ENCODE results near the gene ATP2C1. TPM values are rescaled to one million over a fixed set of nuclear protein-coding genes. Genes with fewer than 3 reads are reported as not detected.

Gene ATP2C1
- total RNA-seq, 2 experiments from 2014 or later = 40.9 to 44.0 TPM

- CTCF ChIA-PET = interaction anchor here (1.8 kb wide), 1 partner anchor 9 kb away, joined by 4 read pairs; no protein-coding TSS in a partner anchor
- no peak overlapping the region for H3K4me3 Mint-ChIP-seq
- intact Hi-C loops (cut with DNase I, micrococcal nuclease) = no loop called here
- Histone ChIP-seq H3K27ac (ENCODE audit: low read depth in 1 of 2, low read length in 2 of 2) (no peak overlapping the region), H3K4me3 (ENCODE audit: low read length) (no peak overlapping the region), H3K4me1 (ENCODE audit: insufficient read depth, low read length) (no peaks in the 10 kb centered on the region), H3K36me3 (ENCODE audit: insufficient read depth, low read length) (peaks cover 36% of the 10 kb centered on the region), H3K27me3 (ENCODE audit: control insufficient read depth in 1 of 2, insufficient read depth in 2 of 2, low read length in 2 of 2) (no peaks in the 10 kb centered on the region), H3K9me3 (ENCODE audit: control insufficient read depth in 1 of 2, insufficient read depth in 1 of 2, low read length in 2 of 2) (no peaks in the 10 kb centered on the region)
- H3K27me3 Mint-ChIP-seq = no peaks in the 10 kb centered on the region
- peaks cover 10% of the 10 kb centered on the region for H3K4me1 Mint-ChIP-seq (ENCODE audit: low read depth)
- H3K27ac Mint-ChIP-seq = no peak overlapping the region
- no peak for TF ChIP-seq CTCF (IDR thresholded peaks at IDR 0.05)
- H3K9me3 Mint-ChIP-seq = no peaks in the 10 kb centered on the region
- DNase-seq (no peak), ATAC-seq (ENCODE audit: poor library complexity) (no peak)
- POLR2A ChIA-PET = no interaction called here
- H3K36me3 Mint-ChIP-seq (ENCODE audit: low read depth) = peaks cover 80% of the 10 kb centered on the region
These were observed 113.4 kb downstream of the ATP2C1 start for GRCh38 chr3:131007256-131007655.

- Histone ChIP-seq H3K4me3 (ENCODE audit: low read length) (no peak overlapping the region), H3K9me3 (ENCODE audit: control insufficient read depth in 1 of 2, insufficient read depth in 1 of 2, low read length in 2 of 2) (no peaks in the 10 kb centered on the region), H3K27me3 (ENCODE audit: control insufficient read depth in 1 of 2, insufficient read depth in 2 of 2, low read length in 2 of 2) (no peaks in the 10 kb centered on the region), H3K36me3 (ENCODE audit: insufficient read depth, low read length) (peaks cover 40% of the 10 kb centered on the region), H3K27ac (ENCODE audit: low read depth in 1 of 2, low read length in 2 of 2) (no peak overlapping the region), H3K4me1 (ENCODE audit: insufficient read depth, low read length) (no peaks in the 10 kb centered on the region)
- ChIA-PET CTCF (interaction anchor here (1.8 kb wide), 1 partner anchor 9 kb away, joined by 4 read pairs; no protein-coding TSS in a partner anchor), POLR2A (no interaction called here)
- no peak for DNase-seq
- Mint-ChIP-seq H3K27me3 (no peaks in the 10 kb centered on the region), H3K4me3 (no peak overlapping the region), H3K9me3 (no peaks in the 10 kb centered on the region), H3K36me3 (ENCODE audit: low read depth) (peaks cover 81% of the 10 kb centered on the region), H3K4me1 (ENCODE audit: low read depth) (peaks cover 10% of the 10 kb centered on the region), H3K27ac (no peak overlapping the region)
- intact Hi-C loops (cut with DNase I, micrococcal nuclease) = no loop called here
- TF ChIP-seq CTCF (IDR thresholded peaks at IDR 0.05) = no peak
- no peak for ATAC-seq (ENCODE audit: poor library complexity)
These were observed 113.9 kb downstream of the ATP2C1 start for GRCh38 chr3:131007782-131008181.

GRCh38 chr3:131008326-131008725 lies 114.4 kb downstream of the ATP2C1 start:
- H3K4me3 ChIP-seq (ENCODE audit: low read length) = no peak overlapping the region
- H3K27me3 ChIP-seq (ENCODE audit: control insufficient read depth in 1 of 2, insufficient read depth in 2 of 2, low read length in 2 of 2) = no peaks in the 10 kb centered on the region
- intact Hi-C loops (cut with DNase I, micrococcal nuclease) = no loop called here
- TF ChIP-seq CTCF (IDR thresholded peaks at IDR 0.05) = no peak
- CTCF ChIA-PET = interaction anchor here (1.4 to 1.8 kb wide), 2 partner anchors 10 to 16 kb away, joined by 4 read pairs; no protein-coding TSS in a partner anchor
- POLR2A ChIA-PET = no interaction called here
- Mint-ChIP-seq H3K36me3 (ENCODE audit: low read depth) (peaks cover 85% of the 10 kb centered on the region), H3K27ac (peak overlapping the region; percentile 69), H3K27me3 (no peaks in the 10 kb centered on the region), H3K4me3 (no peak overlapping the region), H3K9me3 (no peaks in the 10 kb centered on the region), H3K4me1 (ENCODE audit: low read depth) (peaks cover 8% of the 10 kb centered on the region)
- H3K4me1 ChIP-seq (ENCODE audit: insufficient read depth, low read length) = no peaks in the 10 kb centered on the region
- DNase-seq (no peak), ATAC-seq (ENCODE audit: poor library complexity) (no peak)
- H3K27ac ChIP-seq (ENCODE audit: low read depth in 1 of 2, low read length in 2 of 2) = no peak overlapping the region
- H3K9me3 ChIP-seq (ENCODE audit: control insufficient read depth in 1 of 2, insufficient read depth in 1 of 2, low read length in 2 of 2) = no peaks in the 10 kb centered on the region
- H3K36me3 ChIP-seq (ENCODE audit: insufficient read depth, low read length) = peaks cover 40% of the 10 kb centered on the region

All from CD4-positive, alpha-beta T cell (primary cell).